Muscle of leg (tissue), 11 donors: Measurements from ENCODE around the gene SENP7. TPM values are rescaled to one million over a fixed set of nuclear protein-coding genes. Genes with fewer than 3 reads are reported as not detected.

ENCODE experiments used
- DNase-seq: peaks from one replicate; pipeline ENCODE4 v3.0.0; 2013
- H3K27ac ChIP-seq: one replicate; pipeline ENCODE4 v1.5.1; 2013; ENCODE audit warnings: mild to moderate bottlenecking, low read length, control low read depth
- H3K27me3 ChIP-seq: one replicate; pipeline ENCODE4 v1.6.1; 2013; ENCODE audit warnings: low read length; ENCODE audit not compliant: control insufficient read depth, insufficient read depth
- H3K36me3 ChIP-seq: one replicate; pipeline ENCODE4 v1.6.1; 2013; ENCODE audit warnings: low read length; ENCODE audit not compliant: control insufficient read depth, insufficient read depth
- H3K4me1 ChIP-seq: one replicate; pipeline ENCODE4 v1.6.1; 2013; ENCODE audit warnings: low read length; ENCODE audit not compliant: control insufficient read depth, insufficient read depth
- H3K4me3 ChIP-seq: one replicate; pipeline ENCODE4 v1.5.1; 2013; ENCODE audit warnings: low read length, control low read depth
- H3K9me3 ChIP-seq: replicated peaks from 2 replicates; pipeline ENCODE4 v1.6.1; 2013; ENCODE audit warnings: low read depth, low read length; ENCODE audit not compliant: control insufficient read depth
- WGBS: methylation state at CpG from one replicate; pipeline ENCODE4 v1.1.5; 2013; ENCODE audit warnings: missing lambda C conversion rate; ENCODE audit not compliant: insufficient coverage; 5-methylcytosine and 5-hydroxymethylcytosine counted together
- polyA plus RNA-seq, 8 donors: library from polyadenylated mRNA; unstranded; fragments of 120-200 nt; gene quantifications; one replicate each; pipeline versions ENCODE4 v1.2.1 to v1.2.3, GENCODE V29; 2013; ENCODE audit warnings: inconsistent platforms in 1 of 8, low replicate concordance in 1 of 8; ENCODE audit not compliant: insufficient read length in 8 of 8, insufficient read depth in 1 of 8
- total RNA-seq: library from RNA; stranded (reverse); fragments of 120-200 nt; gene quantifications from one replicate; pipeline ENCODE4 v1.2.4, GENCODE V29; 2013

The SENP7 gene
- total and polyA plus RNA-seq, 9 donors = 24.3 to 44.6 (median 31.0) TPM

DNA sequence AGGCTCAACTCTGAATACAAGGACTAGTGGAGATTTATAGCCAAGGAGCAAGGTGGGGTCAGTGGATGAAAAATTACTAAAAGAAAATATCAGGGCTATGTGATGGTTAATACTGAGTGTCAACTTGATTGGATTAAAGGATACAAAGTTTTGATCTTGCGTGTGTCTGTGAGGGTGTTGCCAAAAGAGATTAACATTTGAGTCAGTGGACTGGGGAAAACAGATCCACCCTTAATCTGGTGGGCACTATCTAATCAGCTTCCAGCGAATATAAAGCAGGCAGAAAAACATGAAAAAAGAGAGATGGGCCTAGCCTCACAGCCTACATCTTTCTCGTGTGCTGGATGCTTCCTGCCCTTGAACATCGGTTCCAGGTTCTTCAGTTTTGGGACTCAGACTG, 14.4 kb upstream of the SENP7 start:
- 71% methylated on average over 2 of the region's 4 CpGs for whole genome bisulfite sequencing
- no peaks in the 10 kb centered on the region for H3K9me3 ChIP-seq
- H3K27ac ChIP-seq = no peak overlapping the region
- DNase-seq = no peak
- no peaks in the 10 kb centered on the region for H3K4me1 ChIP-seq
- no peaks in the 10 kb centered on the region for H3K27me3 ChIP-seq
- H3K4me3 ChIP-seq = no peak overlapping the region
- no peaks in the 10 kb centered on the region for H3K36me3 ChIP-seq

DNA sequence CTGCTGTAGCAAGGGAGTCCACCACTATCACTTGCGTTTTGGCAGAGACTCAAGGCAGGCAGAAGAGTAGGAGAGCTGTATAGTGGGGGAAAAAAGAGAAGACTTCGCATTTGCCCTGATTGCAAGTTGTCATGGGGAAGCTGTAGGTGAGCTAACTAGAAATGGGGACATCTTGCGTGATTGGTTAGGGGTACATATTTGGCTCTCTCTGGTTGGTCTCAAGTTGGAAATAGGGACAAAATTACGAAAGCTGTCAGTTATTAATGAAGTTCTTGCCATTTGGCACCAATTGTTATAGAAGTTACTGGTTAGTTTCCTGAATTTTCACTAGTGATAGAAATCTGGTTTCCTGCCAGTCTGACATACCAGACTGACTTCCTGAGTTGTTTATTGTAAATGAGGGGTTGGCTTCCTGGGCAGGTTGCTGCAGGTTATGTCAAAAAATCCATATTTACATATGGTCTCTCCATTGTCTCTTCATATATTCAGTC, 8.2 kb upstream of the SENP7 start:
- Histone ChIP-seq H3K36me3 (no peaks in the 10 kb centered on the region), H3K4me3 (no peak overlapping the region), H3K27ac (no peak overlapping the region), H3K4me1 (no peaks in the 10 kb centered on the region), H3K27me3 (peaks cover 9% of the 10 kb centered on the region), H3K9me3 (no peaks in the 10 kb centered on the region)
- WGBS = 82% methylated on average over 4 of the region's 4 CpGs
- no peak for DNase-seq

DNA sequence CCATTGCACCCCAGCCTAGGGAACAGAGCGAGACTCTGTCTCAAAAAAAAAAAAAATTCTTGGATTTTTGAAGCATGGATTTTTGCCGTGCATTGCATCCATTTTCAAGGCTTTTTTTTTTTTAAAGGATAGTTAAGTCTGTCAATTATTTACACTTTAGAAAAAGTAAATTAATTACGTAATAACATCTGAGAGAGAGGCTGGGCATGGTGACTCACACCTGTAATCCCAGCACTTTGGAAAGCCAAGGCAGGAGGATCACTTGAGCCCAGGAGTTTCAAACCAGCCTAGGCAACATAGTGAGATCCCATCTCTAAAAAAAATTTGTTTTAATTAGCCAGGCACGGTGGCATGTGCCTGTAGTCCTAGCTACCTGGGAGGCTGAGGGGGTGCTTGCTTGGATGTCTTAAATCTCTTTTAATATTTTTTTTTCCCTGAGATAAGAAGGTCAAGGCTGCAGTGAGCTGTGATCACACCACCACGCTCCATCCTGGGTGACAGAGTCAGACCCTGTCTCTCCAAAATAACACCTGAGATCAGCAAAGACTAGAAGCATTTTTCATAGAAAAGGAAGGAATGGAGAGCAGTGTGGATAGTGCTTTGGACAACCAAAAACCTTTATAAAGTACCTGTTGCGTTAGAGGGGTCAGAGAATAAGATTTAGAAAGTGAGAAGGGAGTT, 6.8 kb upstream of the SENP7 start:
- Histone ChIP-seq H3K9me3 (no peaks in the 10 kb centered on the region), H3K4me3 (no peak overlapping the region), H3K27me3 (peaks cover 9% of the 10 kb centered on the region), H3K4me1 (no peaks in the 10 kb centered on the region), H3K36me3 (no peaks in the 10 kb centered on the region), H3K27ac (no peak overlapping the region)
- WGBS = no CpG with 5 or more reads among the region's 6 CpGs
- DNase-seq = no peak

DNA sequence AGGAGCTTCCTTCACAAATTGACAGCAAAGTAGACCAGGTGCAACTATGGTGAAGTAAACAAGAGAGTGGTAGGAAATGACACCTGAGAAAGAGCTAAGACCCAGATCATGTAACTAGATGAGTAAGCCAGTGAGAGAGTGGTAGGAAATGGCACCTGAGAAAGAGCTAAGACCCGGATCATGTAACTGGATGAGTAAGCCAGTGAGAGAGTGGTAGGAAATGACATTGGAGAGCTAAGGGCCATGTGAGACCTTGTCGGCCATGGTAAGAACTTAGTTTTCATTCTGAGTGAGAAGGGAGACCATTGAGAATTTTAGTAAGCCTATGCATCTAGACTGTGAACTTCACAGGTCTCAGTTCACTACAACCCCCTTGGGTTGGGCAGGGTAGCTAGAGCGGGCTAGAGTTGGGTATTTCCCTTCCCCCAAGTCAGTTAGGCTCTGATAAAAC, 5.4 kb upstream of the SENP7 start:
- H3K27me3 ChIP-seq = peaks cover 9% of the 10 kb centered on the region
- H3K4me3 ChIP-seq = no peak overlapping the region
- H3K36me3 ChIP-seq = no peaks in the 10 kb centered on the region
- DNase-seq = no peak
- H3K27ac ChIP-seq = no peak overlapping the region
- WGBS = 47% methylated on average over 3 of the region's 3 CpGs
- H3K4me1 ChIP-seq = no peaks in the 10 kb centered on the region
- no peaks in the 10 kb centered on the region for H3K9me3 ChIP-seq

DNA sequence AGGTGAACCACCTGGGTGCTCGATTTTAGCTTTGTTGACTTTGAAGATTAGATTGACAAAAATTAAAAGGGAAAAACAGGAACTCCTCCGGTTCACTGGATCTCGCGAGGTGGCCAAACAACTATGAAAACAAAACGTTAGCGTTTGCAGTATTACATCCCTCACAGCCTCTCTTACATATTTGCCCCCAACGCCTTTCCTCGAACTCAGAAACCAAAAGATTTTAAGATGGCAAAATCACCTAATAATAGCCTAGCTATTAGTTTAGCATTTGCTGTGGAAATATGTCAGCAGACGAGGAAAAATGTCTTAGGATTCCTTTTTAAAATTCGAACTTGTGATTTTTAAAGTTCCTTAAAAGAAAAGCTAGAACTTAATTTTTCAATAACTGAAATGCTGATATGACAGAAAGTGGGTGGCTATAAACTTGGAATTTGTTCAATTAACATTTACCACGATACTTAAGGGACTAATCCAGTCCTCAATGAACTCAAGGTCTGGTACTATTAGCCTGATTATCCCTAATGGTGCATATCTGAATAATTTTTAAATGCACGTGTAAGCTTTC, 491 bp upstream of the SENP7 start:
- Histone ChIP-seq H3K36me3 (peaks cover 2% of the 10 kb centered on the region), H3K4me1 (no peaks in the 10 kb centered on the region), H3K4me3 (peak overlapping the region; percentile 91), H3K27ac (peak overlapping the region; percentile 99), H3K27me3 (peaks cover 5% of the 10 kb centered on the region), H3K9me3 (no peaks in the 10 kb centered on the region)
- 0% methylated on average over 5 of the region's 12 CpGs for WGBS
- no peak for DNase-seq

DNA sequence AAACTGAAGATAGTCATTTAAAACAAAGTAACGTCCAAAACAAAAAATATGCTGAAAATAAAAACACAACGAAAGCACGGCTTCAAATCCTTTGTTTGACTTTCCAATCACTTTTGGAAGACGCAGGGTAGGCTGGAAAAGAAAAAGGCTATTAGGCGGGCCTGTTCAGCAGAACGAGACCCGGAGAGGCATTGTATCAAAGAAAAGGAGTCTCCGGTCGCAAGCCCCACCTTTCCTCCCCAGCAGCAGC, 691 bp downstream of the SENP7 start:
- H3K4me1 ChIP-seq = no peaks in the 10 kb centered on the region
- H3K9me3 ChIP-seq = no peaks in the 10 kb centered on the region
- WGBS = 0% methylated on average over 4 of the region's 9 CpGs
- H3K4me3 ChIP-seq = peak overlapping the region; percentile 91
- no peak for DNase-seq
- H3K27ac ChIP-seq = peak overlapping the region; percentile 99
- H3K27me3 ChIP-seq = peaks cover 3% of the 10 kb centered on the region
- peaks cover 2% of the 10 kb centered on the region for H3K36me3 ChIP-seq

DNA sequence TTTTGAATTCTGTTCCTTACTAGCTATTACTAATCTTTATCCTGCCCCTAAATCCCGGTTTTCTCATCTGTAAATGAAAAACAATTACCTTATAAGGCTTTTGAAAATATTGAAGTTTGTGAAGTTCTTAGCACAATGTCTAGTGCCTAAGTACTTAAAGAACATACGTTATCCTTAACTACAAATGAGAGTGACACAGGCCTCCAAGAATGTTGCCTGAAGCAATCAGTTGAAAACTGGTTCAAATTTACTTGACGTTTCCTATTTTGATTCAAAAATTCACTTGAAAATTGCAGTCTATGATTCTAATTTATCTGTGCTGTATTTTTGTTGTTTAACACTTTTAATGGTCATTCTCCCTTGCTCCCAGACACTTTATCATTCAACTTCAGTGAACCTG, 3.2 kb downstream of the SENP7 start:
- H3K27me3 ChIP-seq = no peaks in the 10 kb centered on the region
- H3K36me3 ChIP-seq = peaks cover 2% of the 10 kb centered on the region
- DNase-seq = no peak
- H3K9me3 ChIP-seq = no peaks in the 10 kb centered on the region
- no peak overlapping the region for H3K4me3 ChIP-seq
- no peak overlapping the region for H3K27ac ChIP-seq
- H3K4me1 ChIP-seq = no peaks in the 10 kb centered on the region
- no CpG with 5 or more reads among the region's 3 CpGs for WGBS

DNA sequence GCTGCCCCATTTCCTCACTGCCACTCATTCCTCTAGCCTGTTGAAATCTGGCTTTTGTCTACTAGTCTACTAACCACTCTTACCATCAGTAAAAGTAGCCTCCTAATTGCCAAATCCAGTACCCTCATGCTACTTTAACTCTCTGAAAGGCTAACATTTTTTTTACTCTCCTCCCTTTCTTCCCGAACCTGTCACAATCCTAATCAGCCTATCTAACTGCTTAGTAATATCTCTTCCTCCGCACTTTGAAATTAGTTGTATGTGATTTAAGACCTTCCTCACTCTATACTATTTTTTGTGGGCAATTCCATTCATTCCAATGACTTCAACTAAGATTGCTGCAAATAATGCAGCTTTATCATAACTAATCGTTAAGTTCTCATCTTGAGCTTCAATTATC, 3.7 kb downstream of the SENP7 start:
- no peak for DNase-seq
- Histone ChIP-seq H3K36me3 (peaks cover 5% of the 10 kb centered on the region), H3K9me3 (no peaks in the 10 kb centered on the region), H3K27me3 (no peaks in the 10 kb centered on the region), H3K4me1 (no peaks in the 10 kb centered on the region), H3K27ac (no peak overlapping the region), H3K4me3 (no peak overlapping the region)
- WGBS = no CpG with 5 or more reads among the region's 3 CpGs

DNA sequence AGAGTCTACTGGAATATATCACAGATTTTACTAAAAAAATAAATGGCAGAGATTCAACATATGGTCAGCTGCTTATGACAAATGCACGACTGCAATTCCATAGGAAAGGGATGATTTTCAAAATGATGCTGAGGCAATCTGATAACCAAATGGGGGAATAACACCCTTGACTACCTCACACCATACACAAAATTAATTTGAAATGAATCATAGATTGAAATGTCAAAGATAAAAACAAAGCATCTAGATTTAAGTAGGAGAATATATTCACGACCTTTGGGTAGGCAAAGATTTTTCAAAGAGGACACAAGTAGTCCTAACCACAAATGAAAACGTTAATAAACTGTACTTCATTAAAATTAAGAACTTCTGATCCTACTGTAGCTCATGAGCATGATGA, 11.2 kb downstream of the SENP7 start:
- Histone ChIP-seq H3K4me1 (no peaks in the 10 kb centered on the region), H3K36me3 (peaks cover 11% of the 10 kb centered on the region), H3K27ac (no peak overlapping the region), H3K4me3 (no peak overlapping the region), H3K27me3 (no peaks in the 10 kb centered on the region), H3K9me3 (no peaks in the 10 kb centered on the region)
- WGBS = 83% methylated on average over 1 of the region's 3 CpGs
- DNase-seq = no peak

DNA sequence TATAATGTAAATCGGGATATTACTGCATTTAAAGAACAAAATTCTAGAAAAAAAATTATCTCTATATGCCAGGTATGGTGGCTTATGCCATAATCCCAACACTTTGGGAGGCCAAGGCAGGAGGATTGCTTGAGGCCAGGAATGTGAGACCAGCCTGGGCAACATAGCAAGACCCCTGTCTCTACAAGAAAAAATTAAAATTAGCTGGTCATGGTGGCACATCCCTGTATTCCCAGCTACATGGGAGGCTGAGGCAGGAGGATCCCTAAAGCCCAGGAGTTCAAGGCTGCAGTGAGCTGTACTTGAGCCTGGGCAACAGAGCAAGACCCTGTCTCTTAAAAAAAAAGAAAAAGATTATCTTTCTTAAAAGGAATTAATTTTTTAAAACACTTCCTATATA, 12.8 kb downstream of the SENP7 start:
- Histone ChIP-seq H3K4me3 (no peak overlapping the region), H3K9me3 (no peaks in the 10 kb centered on the region), H3K27ac (no peak overlapping the region), H3K36me3 (peaks cover 11% of the 10 kb centered on the region), H3K27me3 (no peaks in the 10 kb centered on the region), H3K4me1 (no peaks in the 10 kb centered on the region)
- DNase-seq = no peak
- WGBS = no CpG with 5 or more reads among the region's 1 CpG

DNA sequence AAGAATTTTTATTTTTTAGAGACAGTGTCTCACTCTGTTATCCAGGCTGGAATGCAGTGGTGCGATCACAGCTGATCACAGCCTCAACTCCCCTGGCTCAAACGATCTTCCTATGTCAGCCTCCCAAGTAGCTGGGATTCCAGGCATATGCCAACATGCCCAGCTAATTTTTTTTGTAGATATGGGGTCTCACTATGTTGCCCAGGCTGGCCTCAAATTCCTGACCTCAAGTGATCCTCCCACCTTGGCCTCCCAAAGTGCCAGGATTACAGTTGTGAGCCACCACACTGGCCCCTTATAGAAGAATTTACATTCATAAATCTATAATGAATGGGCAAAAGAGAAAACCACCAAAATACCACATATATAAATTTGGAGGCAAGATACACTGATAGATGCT, 15.2 kb downstream of the SENP7 start:
- DNase-seq = no peak
- Histone ChIP-seq H3K4me3 (no peak overlapping the region), H3K27ac (no peak overlapping the region), H3K27me3 (no peaks in the 10 kb centered on the region), H3K36me3 (peaks cover 8% of the 10 kb centered on the region), H3K9me3 (no peaks in the 10 kb centered on the region), H3K4me1 (no peaks in the 10 kb centered on the region)
- no CpG with 5 or more reads among the region's 2 CpGs for WGBS
